Ovary (tissue), 3 donors: ENCODE measurements around the gene ADAM11.

ENCODE experiments used
- CTCF ChIP-seq, 3 donors: fragments of 450-650 bp in 2 of 3; fragments of 200-600 bp in 1 of 3; IDR thresholded peaks; one replicate each; pipeline versions ENCODE4 v1.5.1 to v1.8.0; 2016 to 2022; ENCODE audit warnings: antibody characterized with exemption in 3 of 3, mild to moderate bottlenecking in 1 of 3
- EP300 ChIP-seq: sonication (generic); formaldehyde crosslinking; IDR thresholded peaks from one replicate; pipeline ENCODE4 v1.6.1; 2017; ENCODE audit warnings: antibody characterized with exemption
- POLR2A ChIP-seq: fragments of 450-650 bp; IDR thresholded peaks from one replicate; pipeline ENCODE4 v1.6.1; 2017; ENCODE audit warnings: antibody characterized with exemption, mild to moderate bottlenecking, moderate library complexity
- donor health status: DM: no; HTN: no; CAD: no.

GRCh38 chr17:44788139-44788538 is 29.4 kb downstream of the ADAM11 start:
- TF ChIP-seq POLR2A = no peak
- no peak for TF ChIP-seq CTCF (IDR thresholded peaks at IDR 0.05)
- no peak for TF ChIP-seq EP300
